ENCODE data around the gene MARF1.
A peak's percentile ranks its signal among the peaks of the same experiment; 100 is the strongest.
"Not testable (repeated sequence)": the region's sequence is repeated elsewhere in the genome, so short reads cannot be mapped to it uniquely, and the experiment has no call there.

MARF1 gene, protein sequence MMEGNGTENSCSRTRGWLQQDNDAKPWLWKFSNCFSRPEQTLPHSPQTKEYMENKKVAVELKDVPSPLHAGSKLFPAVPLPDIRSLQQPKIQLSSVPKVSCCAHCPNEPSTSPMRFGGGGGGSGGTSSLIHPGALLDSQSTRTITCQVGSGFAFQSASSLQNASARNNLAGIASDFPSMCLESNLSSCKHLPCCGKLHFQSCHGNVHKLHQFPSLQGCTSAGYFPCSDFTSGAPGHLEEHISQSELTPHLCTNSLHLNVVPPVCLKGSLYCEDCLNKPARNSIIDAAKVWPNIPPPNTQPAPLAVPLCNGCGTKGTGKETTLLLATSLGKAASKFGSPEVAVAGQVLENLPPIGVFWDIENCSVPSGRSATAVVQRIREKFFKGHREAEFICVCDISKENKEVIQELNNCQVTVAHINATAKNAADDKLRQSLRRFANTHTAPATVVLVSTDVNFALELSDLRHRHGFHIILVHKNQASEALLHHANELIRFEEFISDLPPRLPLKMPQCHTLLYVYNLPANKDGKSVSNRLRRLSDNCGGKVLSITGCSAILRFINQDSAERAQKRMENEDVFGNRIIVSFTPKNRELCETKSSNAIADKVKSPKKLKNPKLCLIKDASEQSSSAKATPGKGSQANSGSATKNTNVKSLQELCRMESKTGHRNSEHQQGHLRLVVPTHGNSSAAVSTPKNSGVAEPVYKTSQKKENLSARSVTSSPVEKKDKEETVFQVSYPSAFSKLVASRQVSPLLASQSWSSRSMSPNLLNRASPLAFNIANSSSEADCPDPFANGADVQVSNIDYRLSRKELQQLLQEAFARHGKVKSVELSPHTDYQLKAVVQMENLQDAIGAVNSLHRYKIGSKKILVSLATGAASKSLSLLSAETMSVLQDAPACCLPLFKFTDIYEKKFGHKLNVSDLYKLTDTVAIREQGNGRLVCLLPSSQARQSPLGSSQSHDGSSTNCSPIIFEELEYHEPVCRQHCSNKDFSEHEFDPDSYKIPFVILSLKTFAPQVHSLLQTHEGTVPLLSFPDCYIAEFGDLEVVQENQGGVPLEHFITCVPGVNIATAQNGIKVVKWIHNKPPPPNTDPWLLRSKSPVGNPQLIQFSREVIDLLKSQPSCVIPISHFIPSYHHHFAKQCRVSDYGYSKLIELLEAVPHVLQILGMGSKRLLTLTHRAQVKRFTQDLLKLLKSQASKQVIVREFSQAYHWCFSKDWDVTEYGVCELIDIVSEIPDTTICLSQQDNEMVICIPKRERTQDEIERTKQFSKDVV (N-terminal part only)

DNA sequence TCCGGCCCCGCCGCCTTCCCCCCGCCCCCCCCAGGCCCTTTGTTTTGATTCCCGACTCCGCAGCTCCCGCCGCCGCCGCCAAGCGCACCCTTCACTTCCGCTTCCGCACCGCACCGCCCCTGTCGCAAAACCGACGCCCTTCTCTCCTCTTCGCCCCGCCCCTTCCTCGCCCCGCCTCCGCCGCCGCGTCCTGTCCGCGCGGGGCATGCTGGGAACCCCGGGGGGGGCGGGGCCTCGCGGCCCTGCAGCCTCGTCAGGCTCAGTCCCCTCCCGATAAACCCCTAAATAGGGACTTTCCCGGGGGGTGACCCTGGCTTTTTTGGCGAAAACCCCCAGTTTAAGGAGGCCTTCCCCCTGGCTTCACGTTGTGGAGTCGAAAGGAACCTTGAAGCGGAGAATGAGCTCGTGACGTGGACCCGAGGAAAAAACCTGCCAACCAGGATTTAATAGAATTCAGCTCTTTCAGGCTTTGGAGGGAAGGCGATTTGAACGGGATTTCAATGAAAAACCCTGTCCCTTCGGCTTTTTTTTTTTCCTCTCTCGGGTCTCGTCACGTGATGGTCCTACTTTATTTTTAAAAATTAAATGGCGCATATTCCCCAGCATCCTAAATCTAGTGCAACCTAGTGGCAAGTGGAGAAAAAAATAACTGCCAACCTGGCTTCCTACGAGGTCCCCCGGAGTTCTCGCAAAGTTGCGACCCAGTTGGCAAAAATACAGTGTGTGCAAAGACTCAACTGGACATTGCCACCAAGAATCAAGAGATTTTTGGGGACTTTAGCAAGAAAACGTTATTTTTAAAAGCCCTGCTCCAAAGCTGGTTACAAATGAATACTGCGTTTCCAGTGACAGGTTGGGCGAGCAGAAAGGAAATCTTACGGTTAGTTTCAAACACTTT, at the start of gene MARF1:
TSS of gene MARF1 (minus strand) at position 107 of the 898 bp plus-strand sequence. CDS start 3,921 bp downstream, outside the sequence.
- peak; percentile 99 for DNase-seq

DNA sequence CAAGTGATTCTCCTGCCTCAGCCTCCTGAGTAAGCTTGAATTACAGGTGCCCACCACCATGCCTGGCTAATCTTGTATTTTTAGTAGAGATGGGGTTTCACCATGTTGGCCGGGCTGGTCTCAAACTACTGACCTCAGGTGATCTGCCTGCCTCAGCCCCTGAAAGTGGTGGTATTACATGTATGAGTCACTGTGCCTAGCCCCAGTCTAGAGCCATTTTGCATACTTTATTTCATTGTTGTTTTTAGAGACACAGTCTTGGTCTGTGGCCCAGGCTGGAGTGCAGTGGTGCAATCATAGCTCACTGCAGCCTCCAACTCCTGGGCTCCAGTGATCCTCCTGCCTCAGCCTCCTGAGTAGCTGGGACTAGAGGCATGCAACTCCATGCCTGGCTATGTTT, 49.6 kb upstream of the MARF1 start:
- not testable (repeated sequence) for DNase-seq

DNA sequence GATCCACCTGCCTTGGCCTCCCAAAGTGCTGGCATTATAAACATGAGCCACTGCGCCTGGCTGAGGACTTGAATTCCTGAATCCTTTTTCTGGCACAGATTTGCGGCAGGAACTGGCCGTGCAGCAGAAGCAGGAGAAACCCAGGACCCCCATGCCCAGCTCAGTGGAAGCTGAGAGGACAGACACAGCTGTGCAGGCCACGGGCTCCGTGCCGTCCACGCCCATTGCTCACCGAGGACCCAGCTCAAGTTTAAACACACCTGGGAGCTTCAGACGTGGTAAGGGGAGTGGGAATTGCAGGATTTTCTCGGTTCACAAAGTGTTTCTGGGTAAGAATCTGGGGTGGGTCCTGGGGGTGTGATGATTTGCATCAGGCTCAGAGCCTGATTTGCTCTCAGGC, 48.1 kb upstream of the MARF1 start:
- DNase-seq: no peak

DNA sequence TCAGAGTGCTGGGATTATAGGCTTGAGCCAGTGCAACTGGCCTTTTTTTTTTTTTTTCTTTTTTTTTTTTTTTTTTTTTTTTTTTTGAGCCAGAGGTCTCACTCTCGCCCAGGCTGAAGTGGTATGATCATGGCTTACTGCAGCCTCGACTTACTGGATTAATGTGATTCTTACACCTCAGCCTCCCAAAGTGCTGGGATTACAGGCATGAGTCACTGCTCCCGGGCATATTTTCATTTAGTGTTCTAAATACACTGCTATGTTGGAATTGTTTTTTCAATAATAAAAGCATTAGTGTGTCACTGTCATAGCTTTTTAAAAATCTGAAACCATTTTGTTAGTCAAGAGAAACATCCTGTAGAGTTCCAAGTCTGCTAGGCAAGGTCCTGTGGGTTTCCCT, 47.3 kb upstream of the MARF1 start:
- no peak for DNase-seq

DNA sequence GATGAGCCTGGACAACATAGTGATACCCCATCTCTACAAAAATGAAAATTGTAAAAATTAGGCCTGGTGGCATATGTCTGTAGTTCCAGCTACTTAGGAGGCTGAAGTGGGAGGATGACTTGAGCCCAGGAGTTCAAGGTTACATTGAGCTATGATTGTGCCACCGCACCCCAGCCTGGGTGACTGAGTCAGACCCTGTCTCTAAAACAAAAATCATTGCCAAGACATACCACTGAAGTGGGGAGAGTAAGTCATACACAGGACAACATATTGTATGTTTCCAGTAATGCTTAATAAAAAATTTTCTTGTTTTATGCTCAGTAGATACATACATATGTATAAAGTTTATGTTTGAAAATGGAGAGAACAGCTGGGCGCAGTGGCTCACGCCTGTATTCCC, 46.3 kb upstream of the MARF1 start:
- no peak for DNase-seq

DNA sequence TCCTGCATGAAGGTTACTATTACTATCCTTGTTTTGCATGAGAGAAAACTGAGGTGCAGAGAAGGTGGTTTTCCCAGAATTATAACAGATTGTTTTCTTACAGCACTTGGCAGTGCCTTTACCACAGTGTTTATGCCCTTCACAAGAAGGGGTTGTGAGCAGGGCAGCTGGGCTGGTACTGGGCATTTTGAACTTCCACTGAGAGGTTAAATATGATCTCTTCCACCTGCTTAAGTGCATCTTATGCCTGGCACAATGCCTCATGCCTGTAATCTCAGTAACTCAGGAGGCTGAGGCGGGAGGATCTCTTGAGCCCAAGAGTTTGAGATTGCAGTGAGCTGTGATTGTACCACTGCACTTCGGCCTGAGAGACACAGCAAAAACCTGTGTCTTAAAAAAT, 43.3 kb upstream of the MARF1 start:
- no peak for DNase-seq

DNA sequence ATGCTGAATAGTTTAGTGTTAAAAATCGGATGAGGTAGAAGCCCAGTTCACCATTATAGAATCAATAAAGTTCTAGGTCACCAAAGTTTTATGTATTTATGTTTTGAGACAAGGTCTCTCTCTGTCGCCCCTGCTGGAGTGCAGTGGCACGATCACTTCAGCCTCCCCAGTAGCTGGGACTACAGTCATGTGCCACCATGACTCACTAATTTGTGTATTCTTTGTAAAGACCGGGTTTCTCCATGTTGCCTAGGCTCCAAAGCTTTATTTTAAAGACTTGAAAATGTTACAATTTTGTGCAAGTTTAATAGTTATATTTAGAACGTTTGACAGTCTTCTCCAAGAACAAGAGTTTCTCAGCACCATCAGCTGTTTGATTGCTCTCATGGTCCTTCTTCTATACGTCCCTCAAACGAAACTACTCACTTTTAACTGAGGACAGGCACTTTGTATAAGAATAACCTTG, 39.2 kb upstream of the MARF1 start:
- peak; percentile 15 for DNase-seq

DNA sequence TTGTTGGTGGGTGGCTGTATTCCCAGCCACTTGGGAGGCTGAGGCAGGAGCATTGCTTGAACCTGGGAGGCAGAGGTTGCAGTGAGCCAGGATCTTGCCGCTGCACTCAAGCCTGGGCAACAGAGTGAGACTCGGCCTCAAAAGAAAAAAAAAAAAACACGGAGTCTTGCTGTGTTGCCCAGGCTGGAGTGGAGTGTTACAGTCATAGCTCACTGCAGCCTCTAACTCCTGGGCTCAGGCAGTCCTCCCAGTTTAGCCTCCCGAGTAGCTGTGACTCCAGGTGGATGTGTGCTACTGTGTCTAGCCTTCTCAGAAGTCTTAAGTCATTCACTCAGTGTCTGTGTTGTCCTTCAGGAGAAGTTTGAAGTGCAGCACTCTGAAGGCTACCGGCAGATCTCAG, 34.5 kb upstream of the MARF1 start:
- no peak for DNase-seq

DNA sequence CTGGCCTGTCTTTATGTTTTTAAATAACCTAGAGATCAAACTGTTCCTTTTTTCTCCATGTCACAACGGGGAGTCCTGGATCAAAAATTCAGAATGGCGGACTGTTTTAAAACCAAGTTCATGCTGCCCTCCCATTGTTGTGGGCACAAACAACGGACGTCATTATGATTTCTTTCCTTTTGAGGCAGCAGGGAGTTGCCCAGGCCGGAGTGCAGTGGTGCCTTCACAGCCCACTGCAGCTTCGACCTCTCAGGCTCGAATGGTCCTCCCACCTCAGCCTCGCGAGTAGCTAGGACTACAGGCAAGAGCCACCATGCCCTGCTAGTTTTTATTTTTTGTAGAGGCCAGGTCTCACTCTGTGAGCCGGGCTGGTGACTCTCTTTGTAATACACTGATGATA, 33.6 kb upstream of the MARF1 start:
- DNase-seq: no peak

DNA sequence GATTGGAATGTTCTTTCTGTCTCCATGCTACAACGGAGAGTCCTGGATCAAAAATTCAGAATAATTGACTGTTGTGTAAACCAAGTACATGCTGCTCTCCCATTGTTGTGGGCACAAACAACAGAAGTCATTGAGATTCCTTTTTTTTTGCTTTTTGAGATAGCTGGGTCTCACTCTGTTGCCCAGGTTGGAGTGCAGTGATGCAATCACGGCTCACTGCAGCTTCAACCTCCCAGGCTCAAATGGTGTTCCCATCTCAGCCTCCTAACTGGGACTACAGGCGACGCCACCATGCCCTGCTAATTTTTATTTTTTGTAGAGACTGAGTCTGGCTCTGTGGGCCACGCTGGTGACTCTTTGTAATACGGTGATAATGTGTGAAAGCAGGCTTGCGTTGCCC, 31.6 kb upstream of the MARF1 start:
- no peak for DNase-seq

DNA sequence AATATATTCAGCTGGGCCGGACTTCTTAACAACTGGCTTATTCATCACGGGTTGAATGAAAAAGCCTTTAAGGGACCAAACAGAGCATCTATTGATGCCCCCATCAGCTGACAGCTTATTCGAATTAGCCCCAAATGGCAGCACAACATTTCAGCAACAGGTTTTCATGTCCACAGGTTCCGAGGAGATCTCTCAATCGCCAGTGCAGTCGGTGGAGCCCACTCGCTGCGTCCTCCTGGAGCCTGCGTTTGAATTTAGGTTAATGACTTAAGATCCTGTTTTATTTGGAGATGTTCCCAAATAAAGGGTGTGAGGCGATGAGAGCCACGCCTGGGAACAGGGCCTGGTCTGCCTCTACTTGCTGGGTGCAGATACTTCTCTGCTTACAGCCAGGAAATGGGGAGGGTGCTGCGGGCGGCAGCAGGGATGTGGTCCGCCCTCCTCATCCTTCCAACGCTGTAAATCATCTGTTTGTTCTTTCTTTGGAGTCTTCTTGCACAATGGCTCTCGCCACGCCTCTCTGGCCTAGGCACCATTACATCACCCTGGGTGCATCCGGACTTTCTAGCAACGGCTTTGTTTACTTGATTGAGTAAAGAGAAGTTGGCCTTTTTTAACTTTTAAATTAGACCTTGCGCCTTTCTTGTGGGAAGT, 29.7 kb upstream of the MARF1 start:
- DNase-seq: peak; percentile 72

DNA sequence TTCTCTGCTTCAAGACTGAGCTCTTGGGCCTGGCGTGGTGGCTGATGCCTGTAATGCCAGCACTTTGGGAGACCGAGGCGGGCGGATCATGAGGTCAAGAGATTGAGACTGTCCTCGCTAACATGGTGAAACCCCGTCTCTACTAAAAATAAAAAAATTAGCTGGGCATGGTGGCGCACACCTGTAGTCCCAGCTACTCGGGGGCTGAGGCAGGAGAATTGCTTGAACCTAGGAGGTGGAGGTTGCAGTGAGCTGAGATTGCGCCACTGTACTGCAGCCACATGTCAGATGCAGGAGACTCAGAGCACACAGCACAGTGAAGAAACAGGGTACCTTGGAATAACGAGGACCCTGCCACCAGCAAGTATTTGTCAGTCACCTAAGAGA, 29.2 kb upstream of the MARF1 start:
- not testable (repeated sequence) for DNase-seq

DNA sequence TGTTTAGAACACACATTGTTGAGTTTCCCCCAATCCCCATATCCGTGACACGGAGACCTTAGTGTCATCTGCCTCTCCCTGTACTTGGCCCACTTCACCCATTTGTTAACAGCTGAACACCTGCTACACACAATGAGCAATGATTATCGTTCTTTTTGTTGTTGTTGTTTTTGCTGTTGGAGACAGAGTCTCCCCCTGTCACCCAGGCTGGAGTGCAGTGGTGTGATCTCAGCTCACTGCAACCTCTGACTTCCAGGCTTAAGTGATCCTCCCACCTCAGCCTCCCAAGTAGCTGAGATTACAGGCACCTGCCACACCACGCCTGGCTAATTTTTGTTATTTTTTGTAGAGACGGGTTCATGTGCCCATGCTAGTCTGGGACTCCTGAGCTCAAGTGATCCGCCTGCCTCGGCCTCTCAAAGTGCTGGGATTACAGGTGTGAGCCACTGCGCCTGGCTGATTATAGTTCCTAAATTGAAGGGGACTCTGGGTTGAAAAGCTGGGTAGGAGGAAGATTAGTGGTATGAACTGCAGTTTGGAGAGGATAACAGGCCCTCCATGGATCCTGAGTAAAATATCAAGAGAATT, 28.7 kb upstream of the MARF1 start:
- DNase-seq: no peak

DNA sequence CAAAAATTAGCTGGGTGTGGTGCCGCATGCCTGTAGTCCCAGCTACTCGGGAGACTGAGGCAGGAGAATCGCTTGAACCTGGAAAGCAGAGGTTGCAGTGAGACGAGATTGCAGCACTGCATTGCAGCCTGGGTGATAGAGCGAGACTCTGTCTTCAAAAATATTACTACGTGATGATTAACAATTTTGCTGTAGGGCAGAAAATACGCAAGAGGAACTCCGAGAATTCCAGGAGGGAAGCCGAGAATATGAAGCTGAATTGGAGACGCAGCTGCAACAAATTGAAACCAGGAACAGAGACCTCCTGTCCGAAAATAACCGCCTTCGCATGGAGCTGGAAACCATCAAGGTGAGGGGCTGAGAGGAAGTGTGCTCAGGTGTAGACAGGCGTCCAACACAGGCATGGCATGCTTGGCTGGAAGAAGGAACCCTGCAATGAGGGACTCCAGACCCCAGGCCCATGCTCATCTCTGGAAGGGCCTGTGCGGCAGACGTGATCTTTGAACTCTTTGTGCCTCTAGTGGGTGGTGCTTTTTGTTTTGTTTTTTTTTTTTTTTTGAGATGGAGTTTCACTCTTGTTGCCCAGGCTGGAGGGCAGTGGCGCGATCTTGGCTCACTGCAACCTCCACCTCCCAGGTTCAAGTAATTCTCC, 24.3 kb upstream of the MARF1 start:
- DNase-seq: no peak

DNA sequence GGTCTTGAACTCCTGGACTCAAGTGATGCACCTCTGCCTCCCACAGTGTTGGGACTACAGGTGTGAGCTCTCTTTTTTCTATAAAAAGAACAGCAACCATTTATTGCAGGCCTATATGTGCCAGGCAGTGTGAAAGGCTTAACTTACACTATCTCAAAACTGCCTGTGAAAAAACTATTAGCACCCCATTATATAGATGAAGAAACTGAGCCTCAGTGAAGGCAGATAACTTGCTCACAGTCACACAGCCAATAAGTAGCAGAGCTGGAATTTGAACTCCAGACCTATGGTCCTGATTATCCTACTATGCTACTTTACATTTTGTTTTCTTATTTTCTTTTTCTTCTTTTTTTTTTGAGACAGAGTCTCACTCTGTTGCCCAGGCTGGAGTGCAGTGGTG, 22.2 kb upstream of the MARF1 start:
- DNase-seq: no peak

DNA sequence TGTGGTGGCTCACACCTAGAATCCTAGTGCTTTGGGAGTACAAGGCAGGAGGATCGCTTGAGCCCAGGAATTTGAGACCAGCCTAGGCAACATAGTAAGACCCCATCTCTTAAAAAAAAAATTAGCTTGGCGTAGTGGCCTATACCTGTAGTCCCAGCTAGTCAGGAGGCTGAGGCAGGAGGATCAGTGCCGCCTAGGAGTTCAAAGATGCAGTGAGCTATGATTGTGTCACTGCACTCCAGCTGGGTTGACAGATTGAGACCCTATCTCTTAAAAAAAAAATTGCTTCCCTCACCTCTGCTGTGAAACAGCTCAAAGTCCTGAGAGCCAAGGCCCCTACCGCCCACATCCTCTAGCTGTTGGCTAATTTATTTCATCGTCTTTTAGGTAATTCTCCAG, 17.2 kb upstream of the MARF1 start:
- DNase-seq: no peak

DNA sequence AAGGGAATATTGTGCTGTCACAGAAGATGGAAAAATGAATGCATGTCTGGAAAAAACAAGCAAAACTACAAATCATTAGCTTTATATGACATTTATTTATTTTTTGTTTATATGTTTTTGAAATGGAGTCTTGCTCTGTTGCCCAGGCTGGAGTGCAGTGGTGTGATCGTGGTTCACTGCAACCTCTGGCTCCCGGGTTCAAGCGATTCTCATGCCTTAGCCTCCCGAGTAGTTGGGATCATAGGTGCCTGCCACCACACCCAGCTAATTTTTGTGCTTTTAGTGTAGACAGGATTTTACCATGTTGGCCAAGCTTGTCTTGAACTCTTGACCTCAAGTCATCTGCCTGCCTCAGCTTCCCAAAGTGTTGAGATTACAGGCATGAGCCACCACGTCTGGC, 15.6 kb upstream of the MARF1 start:
- DNase-seq: no peak

DNA sequence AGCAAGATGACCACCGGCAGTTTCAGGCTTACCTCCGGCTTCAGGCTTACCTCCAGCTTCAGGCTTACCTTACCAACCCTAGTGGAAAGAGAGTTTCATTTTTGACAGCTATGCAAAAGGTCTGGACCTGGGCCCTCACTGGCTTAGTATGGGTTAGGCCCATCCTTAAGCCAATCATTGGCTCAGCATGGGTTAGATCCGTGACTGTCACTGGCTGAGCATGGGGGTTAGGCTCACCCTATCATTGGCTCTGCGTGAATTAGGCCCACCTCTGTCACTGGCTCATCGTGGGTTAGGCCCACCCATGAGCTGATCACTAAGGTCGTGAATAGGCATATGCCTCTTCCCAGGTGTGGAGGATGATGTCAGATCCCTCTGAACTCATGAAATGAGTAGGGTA, 15.2 kb upstream of the MARF1 start:
- DNase-seq: no peak

DNA sequence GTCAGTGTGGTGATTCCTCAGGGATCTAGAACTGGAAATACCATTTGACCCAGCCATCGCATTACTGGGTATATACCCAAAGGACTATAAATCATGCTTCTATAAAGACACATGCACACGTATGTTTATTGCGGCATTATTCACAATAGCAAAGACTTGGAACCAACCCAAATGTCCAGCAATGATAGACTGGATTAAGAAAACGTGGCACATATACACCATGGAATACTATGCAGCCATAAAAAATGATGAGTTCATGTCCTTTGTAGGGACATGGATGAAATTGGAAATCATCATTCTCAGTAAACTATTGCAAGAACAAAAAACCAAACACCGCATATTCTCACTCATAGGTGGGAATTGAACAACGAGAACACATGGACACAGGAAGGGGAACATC, 12.6 kb upstream of the MARF1 start:
- DNase-seq: not testable (repeated sequence)

DNA sequence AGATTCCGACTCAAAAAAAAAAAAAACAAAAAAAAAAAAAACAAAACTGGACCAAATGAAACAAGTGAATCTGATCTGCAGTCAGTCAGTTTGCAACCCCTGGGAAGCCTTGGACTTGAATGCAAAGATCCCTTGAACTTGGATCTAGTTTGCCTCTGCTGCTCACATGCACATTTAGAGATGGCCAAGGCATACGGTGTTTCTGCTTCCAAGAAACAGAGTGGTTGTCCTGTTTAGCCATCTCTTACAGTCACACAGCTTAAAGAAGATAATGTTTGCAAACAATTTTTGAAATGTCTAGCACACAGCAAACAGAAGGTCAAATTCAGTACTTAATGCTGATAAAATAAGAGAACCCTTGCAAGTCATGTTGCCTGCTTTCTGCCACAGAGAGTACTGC, 11.6 kb upstream of the MARF1 start:
- no peak for DNase-seq

DNA sequence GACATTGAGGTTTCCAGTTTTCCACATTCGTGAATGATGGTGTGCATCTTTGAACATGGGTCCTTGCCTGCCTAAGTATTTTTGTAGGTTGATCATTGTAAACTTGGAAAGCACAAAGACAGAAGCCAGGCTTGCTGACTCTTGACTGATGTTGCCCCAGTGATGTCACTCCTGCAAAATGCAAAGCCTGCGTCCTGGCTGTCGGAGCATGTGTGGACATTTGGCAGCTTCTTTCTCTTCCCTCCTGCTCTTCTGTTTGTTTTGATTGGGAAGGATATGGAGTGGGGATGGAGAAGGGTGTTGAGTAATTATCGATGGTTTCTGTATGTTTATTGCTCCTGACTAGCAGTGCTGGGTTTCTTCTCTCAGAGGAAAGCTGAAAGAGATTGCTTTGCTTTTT, 10.3 kb upstream of the MARF1 start:
- no peak for DNase-seq

Data from activated effector memory CD4-positive, alpha-beta T cell treated with Interleukin-2 at 50 U/mL for 16 hours (primary cell).